Measurements from ENCODE around the gene C1QTNF12. TPM values are rescaled to one million over a fixed set of nuclear protein-coding genes. Genes with fewer than 3 reads are reported as not detected.

The C1QTNF12 gene
- total RNA-seq, 1 experiment from 2014 or later = 4.4 TPM

- Histone ChIP-seq H3K4me1 (ENCODE audit: insufficient read depth, low read length, poor library complexity, severe bottlenecking) (no peaks in the 10 kb centered on the region), H3K4me3 (ENCODE audit: low read depth, low read length, poor library complexity, severe bottlenecking) (no peak overlapping the region), H3K27ac (ENCODE audit: low read depth, low read length, poor library complexity, severe bottlenecking) (no peak overlapping the region), H3K27me3 (replicated peaks; ENCODE audit: insufficient read depth, low read depth, low read length, poor library complexity) (no peaks in the 10 kb centered on the region), H3K36me3 (ENCODE audit: insufficient read depth, low read length, poor library complexity, severe bottlenecking) (peaks cover 33% of the 10 kb centered on the region), H3K9me3 (ENCODE audit: low read depth, low read length, poor library complexity, severe bottlenecking) (no peaks in the 10 kb centered on the region)
- intact Hi-C loops (cut with micrococcal nuclease; ENCODE audit: unreplicated experiment) = no loop called here
- CTCF ChIA-PET = no interaction called here
- BruUV-seq (replicated peaks) = no TSS peak
- DNase-seq (ENCODE audit: low spot score) = no peak
- POLR2A ChIA-PET (ENCODE audit: low non-redundant PET) = no interaction called here
- TF ChIP-seq CTCF (conservative IDR thresholded peaks at IDR 0.05; ENCODE audit: low read depth, low read length) = no peak
- no peak for TF ChIP-seq EZH2 (IDR thresholded peaks at IDR 0.05; ENCODE audit: borderline replicate concordance, low read depth, low read length, poor library complexity, severe bottlenecking)
These were observed 8.1 kb upstream of the C1QTNF12 start for GRCh38 chr1:1254667-1254998.

GRCh38 chr1:1253972-1254666, 7.6 kb upstream of the C1QTNF12 start:
- DNase-seq (ENCODE audit: low spot score) = no peak
- Histone ChIP-seq H3K4me1 (ENCODE audit: insufficient read depth, low read length, poor library complexity, severe bottlenecking) (no peaks in the 10 kb centered on the region), H3K27ac (ENCODE audit: low read depth, low read length, poor library complexity, severe bottlenecking) (no peak overlapping the region), H3K4me3 (ENCODE audit: low read depth, low read length, poor library complexity, severe bottlenecking) (no peak overlapping the region), H3K9me3 (ENCODE audit: low read depth, low read length, poor library complexity, severe bottlenecking) (no peaks in the 10 kb centered on the region), H3K27me3 (replicated peaks; ENCODE audit: insufficient read depth, low read depth, low read length, poor library complexity) (no peaks in the 10 kb centered on the region), H3K36me3 (ENCODE audit: insufficient read depth, low read length, poor library complexity, severe bottlenecking) (peaks cover 33% of the 10 kb centered on the region)
- POLR2A ChIA-PET (ENCODE audit: low non-redundant PET) = no interaction called here
- TF ChIP-seq CTCF (conservative IDR thresholded peaks at IDR 0.05; ENCODE audit: low read depth, low read length) = no peak
- no peak for TF ChIP-seq EZH2 (IDR thresholded peaks at IDR 0.05; ENCODE audit: borderline replicate concordance, low read depth, low read length, poor library complexity, severe bottlenecking)
- CTCF ChIA-PET = no interaction called here
- intact Hi-C loops (cut with micrococcal nuclease; ENCODE audit: unreplicated experiment) = no loop called here
- no TSS peak for BruUV-seq (replicated peaks)

- intact Hi-C loops (cut with micrococcal nuclease; ENCODE audit: unreplicated experiment) = no loop called here
- peaks cover 33% of the 10 kb centered on the region for H3K36me3 ChIP-seq (ENCODE audit: insufficient read depth, low read length, poor library complexity, severe bottlenecking)
These were observed 6.8 kb upstream of the C1QTNF12 start for GRCh38 chr1:1253314-1253713.

More at GRCh38 chr1:1253314-1253713, 6.8 kb upstream of the C1QTNF12 start:
- no peaks in the 10 kb centered on the region for H3K9me3 ChIP-seq (ENCODE audit: low read depth, low read length, poor library complexity, severe bottlenecking)
- TF ChIP-seq EZH2 (IDR thresholded peaks at IDR 0.05; ENCODE audit: borderline replicate concordance, low read depth, low read length, poor library complexity, severe bottlenecking) (no peak), CTCF (conservative IDR thresholded peaks at IDR 0.05; ENCODE audit: low read depth, low read length) (no peak)
- CTCF ChIA-PET = no interaction called here
- no peaks in the 10 kb centered on the region for H3K4me1 ChIP-seq (ENCODE audit: insufficient read depth, low read length, poor library complexity, severe bottlenecking)
- no peak overlapping the region for H3K27ac ChIP-seq (ENCODE audit: low read depth, low read length, poor library complexity, severe bottlenecking)
- H3K27me3 ChIP-seq (replicated peaks; ENCODE audit: insufficient read depth, low read depth, low read length, poor library complexity) = no peaks in the 10 kb centered on the region
- DNase-seq (ENCODE audit: low spot score) = no peak
- POLR2A ChIA-PET (ENCODE audit: low non-redundant PET) = no interaction called here
- no TSS peak for BruUV-seq (replicated peaks)
- H3K4me3 ChIP-seq (ENCODE audit: low read depth, low read length, poor library complexity, severe bottlenecking) = no peak overlapping the region

Data from A673 (cell line).